Keratinocyte (primary cell): ENCODE results near the gene KCNK17. TPM values are rescaled to one million over a fixed set of nuclear protein-coding genes. Genes with fewer than 3 reads are reported as not detected.
"Not testable (repeated sequence)": the region's sequence is repeated elsewhere in the genome, so short reads cannot be mapped to it uniquely, and the experiment has no call there.

Experiments
- DNase-seq: peaks from one replicate; pipeline ENCODE4 v3.0.0-alpha.2; 2011; ENCODE audit warnings: low read depth, missing footprints, low spot score
- FAIRE-seq: peaks from 2 replicates; lab custom pipeline; 2011; peaks lifted over from hg19 to GRCh38; lab: Jason Lieb, UNC
- H2AFZ ChIP-seq: 2 replicates; pipeline ENCODE4 v1.6.0; 2012; ENCODE audit warnings: low read length, control low read depth, inconsistent platforms; ENCODE audit not compliant: control insufficient read depth
- H3K27ac ChIP-seq: 2 replicates; pipeline ENCODE4 v1.5.1; 2011; ENCODE audit warnings: low read length; ENCODE audit not compliant: control insufficient read depth, insufficient read depth
- H3K27me3 ChIP-seq: 3 replicates; pipeline ENCODE4 v1.6.0; 2011; ENCODE audit warnings: low read length; ENCODE audit not compliant: control insufficient read depth, insufficient read depth; ENCODE audit errors: extremely low read depth
- H3K36me3 ChIP-seq, 2 experiments: 2 replicates in 1 of 2; 3 replicates in 1 of 2; pipeline ENCODE4 v1.5.1; 2011; ENCODE audit warnings: low read length in 2 of 2, mild to moderate bottlenecking in 1 of 2; ENCODE audit not compliant: control insufficient read depth in 2 of 2, insufficient read depth in 2 of 2; ENCODE audit errors: extremely low read depth in 1 of 2
- H3K4me1 ChIP-seq: 3 replicates; pipeline ENCODE4 v1.5.1; 2011; ENCODE audit warnings: low read length; ENCODE audit not compliant: control insufficient read depth, insufficient read depth; ENCODE audit errors: extremely low read depth
- H3K4me2 ChIP-seq: 3 replicates; pipeline ENCODE4 v1.6.0; 2011; ENCODE audit warnings: low read depth, low read length; ENCODE audit not compliant: control insufficient read depth, insufficient read depth; ENCODE audit errors: extremely low read depth
- H3K4me3 ChIP-seq, 3 experiments: fragments of 200-600 bp in 1 of 3; sonication (generic) in 1 of 3; 2 replicates in 2 of 3; 3 replicates in 1 of 3; pipeline ENCODE4 v1.5.1; 2011 to 2016; ENCODE audit warnings: low read length in 3 of 3, mild to moderate bottlenecking in 3 of 3, control low read depth in 2 of 3, inconsistent platforms in 1 of 3, low read depth in 1 of 3, mixed read lengths in 1 of 3, mixed run types in 1 of 3, moderate library complexity in 1 of 3; ENCODE audit not compliant: control insufficient read depth in 2 of 3, insufficient read depth in 2 of 3; ENCODE audit errors: extremely low read depth in 1 of 3
- H3K79me2 ChIP-seq: 2 replicates; pipeline ENCODE4 v1.6.0; 2012; ENCODE audit warnings: low read length; ENCODE audit not compliant: control insufficient read depth, insufficient read depth
- H3K9ac ChIP-seq: 3 replicates; pipeline ENCODE4 v1.6.0; 2011; ENCODE audit warnings: low read length; ENCODE audit not compliant: control insufficient read depth, insufficient read depth; ENCODE audit errors: extremely low read depth
- H3K9me1 ChIP-seq: 3 replicates; pipeline ENCODE4 v1.6.0; 2011; ENCODE audit warnings: low read length; ENCODE audit not compliant: control insufficient read depth, insufficient read depth; ENCODE audit errors: extremely low read depth
- H3K9me3 ChIP-seq: 2 replicates; pipeline ENCODE4 v1.5.1; 2012; ENCODE audit warnings: low read depth, low read length; ENCODE audit not compliant: control insufficient read depth
- H4K20me1 ChIP-seq: 3 replicates; pipeline ENCODE4 v1.6.0; 2011; ENCODE audit warnings: low read length; ENCODE audit not compliant: control insufficient read depth, insufficient read depth; ENCODE audit errors: extremely low read depth
- CTCF ChIP-seq, 3 experiments: IDR thresholded peaks in 1 of 3; conservative IDR thresholded peaks in 1 of 3; optimal IDR thresholded peaks in 1 of 3; 2 replicates in 2 of 3; 3 replicates in 1 of 3; pipeline versions ENCODE3 to v1.5.1; 2011; ENCODE audit warnings: low read length in 3 of 3, mild to moderate bottlenecking in 3 of 3, moderate library complexity in 2 of 3, control low read depth in 1 of 3, inconsistent platforms in 1 of 3; ENCODE audit not compliant: insufficient read depth in 2 of 3; ENCODE audit errors: extremely low read depth in 1 of 3
- EZH2 ChIP-seq: IDR thresholded peaks from one replicate; pipeline ENCODE4 v1.6.1; 2012; ENCODE audit warnings: inconsistent platforms, mild to moderate bottlenecking, low read length, moderate library complexity
- dilution Hi-C: fragments of 300-500 bp; cut with MboI; formaldehyde crosslinking; loops from one replicate; pipeline ENCODE4 v1.7.0; 2020; ENCODE audit warnings: low sequenced_read_pairs; ENCODE audit not compliant: extremely low pct_ligation_motif_present
- polyA plus RNA-seq, 5 experiments: library from polyadenylated mRNA; depleted of rRNA in 3 of 5; stranded (reverse) in 3 of 5; stranded (forward) in 1 of 5; unstranded in 1 of 5; fragments of >200 nt; gene quantifications; 1 replicate in 1 of 5; 2 replicates in 3 of 5; 3 replicates in 1 of 5; pipeline versions ENCODE4 v1.2.1 to v1.2.3, GENCODE V29; 2011 to 2012; ENCODE audit warnings: missing spikeins in 2 of 5, low read depth in 1 of 5, low replicate concordance in 1 of 5

The KCNK17 gene
- polyA plus RNA-seq, 1 donor (not counting 4 experiments of a cell fraction or from before 2014, with no cell fraction given), result not detected

DNA sequence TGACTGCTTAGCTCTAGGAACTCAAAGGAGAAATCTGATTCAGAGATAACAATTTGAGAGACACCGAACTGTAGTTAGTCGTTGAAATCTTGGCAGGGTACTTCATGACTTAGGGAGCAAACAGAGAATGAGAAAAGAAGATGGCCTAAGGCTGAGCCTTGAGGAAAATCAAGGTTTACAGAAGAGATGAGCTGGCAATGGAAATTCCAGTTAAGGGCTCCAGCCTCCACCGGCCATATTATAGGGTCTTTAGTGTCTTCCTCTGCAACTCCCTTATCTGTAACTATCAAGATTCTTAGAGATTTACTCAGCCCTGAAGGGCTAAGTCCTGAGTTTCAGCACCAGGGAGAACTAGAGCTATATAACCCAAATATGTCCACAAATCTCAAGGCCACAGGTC lies 26.6 kb downstream of the KCNK17 start:
- DNase-seq (no peak), FAIRE-seq (no peak)
- no peaks in the 10 kb centered on the region for H3K4me1 ChIP-seq
- H3K36me3 ChIP-seq, result no peaks in the 10 kb centered on the region
- H3K9ac ChIP-seq, result no peak overlapping the region
- no peaks in the 10 kb centered on the region for H3K9me1 ChIP-seq
- no peaks in the 10 kb centered on the region for H3K9me3 ChIP-seq
- no peak overlapping the region for H2AFZ ChIP-seq
- no peak overlapping the region for H3K27ac ChIP-seq
- no peaks in the 10 kb centered on the region for H3K79me2 ChIP-seq
- H3K4me2 ChIP-seq, result no peak overlapping the region
- no peaks in the 10 kb centered on the region for H4K20me1 ChIP-seq
- H3K4me3 ChIP-seq, result no peak overlapping the region
- no peak for TF ChIP-seq CTCF (optimal IDR thresholded peaks at IDR 0.05 in 1 of 3, IDR thresholded peaks at IDR 0.05 in 1 of 3, conservative IDR thresholded peaks at IDR 0.05 in 1 of 3; ENCODE audit: extremely low read depth in 1 of 3, insufficient read depth in 2 of 3, low read length in 3 of 3)
- no peak for TF ChIP-seq EZH2
- dilution Hi-C loops, result no loop called here
- H3K27me3 ChIP-seq, result no peaks in the 10 kb centered on the region

GRCh38 chr6:39286596-39286995 lies 27.6 kb downstream of the KCNK17 start:
- FAIRE-seq, H3K4me1 ChIP-seq, H3K36me3 ChIP-seq, DNase-seq, H3K4me2 ChIP-seq, H4K20me1 ChIP-seq, H3K4me3 ChIP-seq, H3K79me2 ChIP-seq, H3K27me3 ChIP-seq, dilution Hi-C loops, H3K9me1 ChIP-seq, H3K27ac ChIP-seq, H3K9ac ChIP-seq, H2AFZ ChIP-seq, H3K9me3 ChIP-seq: not testable (repeated sequence)

GRCh38 chr6:39282774-39283173 lies 31.4 kb downstream of the KCNK17 start:
- Histone ChIP-seq H4K20me1 (no peaks in the 10 kb centered on the region), H3K36me3 (no peaks in the 10 kb centered on the region), H2AFZ (no peak overlapping the region), H3K4me3 (no peak overlapping the region), H3K9me3 (no peaks in the 10 kb centered on the region), H3K27me3 (no peaks in the 10 kb centered on the region), H3K79me2 (no peaks in the 10 kb centered on the region), H3K9me1 (no peaks in the 10 kb centered on the region), H3K27ac (no peak overlapping the region), H3K4me2 (no peak overlapping the region), H3K9ac (no peak overlapping the region), H3K4me1 (no peaks in the 10 kb centered on the region)
- FAIRE-seq (no peak), DNase-seq (no peak)
- dilution Hi-C loops, result no loop called here
- no peak for TF ChIP-seq CTCF (optimal IDR thresholded peaks at IDR 0.05 in 1 of 3, IDR thresholded peaks at IDR 0.05 in 1 of 3, conservative IDR thresholded peaks at IDR 0.05 in 1 of 3; ENCODE audit: extremely low read depth in 1 of 3, insufficient read depth in 2 of 3, low read length in 3 of 3)
- no peak for TF ChIP-seq EZH2
